Liver (tissue), 9 donors: ENCODE results near the gene FAM43A. TPM values are rescaled to one million over a fixed set of nuclear protein-coding genes. Genes with fewer than 3 reads are reported as not detected.

Source experiments
- DNase-seq: peaks from one replicate; pipeline ENCODE4 v3.0.0-alpha.2; 2017; ENCODE audit warnings: low spot score
- H3K27ac ChIP-seq, 2 donors: one replicate each; pipeline ENCODE4 v1.7.0; 2013; ENCODE audit warnings: inconsistent platforms in 2 of 2, low read length in 2 of 2, control low read depth in 1 of 2, low read depth in 1 of 2, mild to moderate bottlenecking in 1 of 2
- H3K27me3 ChIP-seq, 4 donors: one replicate each; pipeline versions ENCODE4 v1.6.1 to v1.7.0; 2013; ENCODE audit warnings: low read length in 3 of 4, inconsistent platforms in 1 of 4, mild to moderate bottlenecking in 1 of 4, moderate library complexity in 1 of 4; ENCODE audit not compliant: control insufficient read depth in 4 of 4, insufficient read depth in 4 of 4
- H3K36me3 ChIP-seq, 4 donors: one replicate each; pipeline versions ENCODE4 v1.6.1 to v1.7.0; 2013; ENCODE audit warnings: low read length in 3 of 4, mild to moderate bottlenecking in 3 of 4, low read depth in 1 of 4, moderate library complexity in 1 of 4; ENCODE audit not compliant: control insufficient read depth in 4 of 4, insufficient read depth in 3 of 4
- H3K4me1 ChIP-seq, 4 donors: one replicate each; pipeline versions ENCODE4 v1.6.1 to v1.7.0; 2013; ENCODE audit warnings: low read length in 3 of 4, mild to moderate bottlenecking in 3 of 4, moderate library complexity in 1 of 4; ENCODE audit not compliant: control insufficient read depth in 4 of 4, insufficient read depth in 4 of 4
- H3K4me3 ChIP-seq, 3 donors: one replicate each; pipeline versions ENCODE4 v1.6.1 to v1.7.0; 2013; ENCODE audit warnings: low read length in 3 of 3, control low read depth in 1 of 3, low read depth in 1 of 3, mild to moderate bottlenecking in 1 of 3
- H3K9ac ChIP-seq, 2 donors: one replicate each; pipeline ENCODE4 v1.7.0; 2013; ENCODE audit warnings: low read length in 2 of 2, mild to moderate bottlenecking in 2 of 2, moderate library complexity in 2 of 2, control low read depth in 1 of 2, low read depth in 1 of 2
- H3K9me3 ChIP-seq, 4 donors: one replicate each; pipeline versions ENCODE4 v1.6.1 to v1.7.0; 2013; ENCODE audit warnings: low read length in 3 of 4; ENCODE audit not compliant: control insufficient read depth in 4 of 4
- EGR1 ChIP-seq, 2 donors: IDR thresholded peaks; 2 replicates each; pipeline ENCODE4 v1.6.1; 2016 to 2018; ENCODE audit warnings: antibody characterized with exemption in 2 of 2, low read depth in 2 of 2
- FOXA1 ChIP-seq: IDR thresholded peaks from 2 replicates; pipeline ENCODE4 v1.6.1; 2016; ENCODE audit warnings: antibody characterized with exemption
- GABPA ChIP-seq, 2 donors: IDR thresholded peaks in 1 of 2; conservative IDR thresholded peaks in 1 of 2; 2 replicates each; pipeline ENCODE4 v1.6.1; 2016; ENCODE audit warnings: antibody characterized with exemption in 2 of 2, mild to moderate bottlenecking in 1 of 2, moderate library complexity in 1 of 2
- HNF4A ChIP-seq, 2 donors: conservative IDR thresholded peaks; 2 replicates each; pipeline ENCODE4 v1.6.1; 2016; ENCODE audit warnings: antibody characterized with exemption in 2 of 2, mild to moderate bottlenecking in 2 of 2
- HNF4G ChIP-seq: IDR thresholded peaks from 2 replicates; pipeline ENCODE4 v1.6.1; 2016; ENCODE audit warnings: antibody characterized with exemption
- JUND ChIP-seq, 2 donors: IDR thresholded peaks; 2 replicates each; pipeline ENCODE4 v1.6.1; 2016; ENCODE audit warnings: antibody characterized with exemption in 2 of 2
- NR2F2 ChIP-seq: IDR thresholded peaks from 2 replicates; pipeline ENCODE4 v1.6.1; 2016; ENCODE audit warnings: antibody characterized with exemption
- RAD21 ChIP-seq, 2 donors: IDR thresholded peaks; 2 replicates each; pipeline ENCODE4 v1.6.1; 2016; ENCODE audit warnings: antibody characterized with exemption in 2 of 2, mild to moderate bottlenecking in 2 of 2
- RXRA ChIP-seq, 2 donors: IDR thresholded peaks; 2 replicates each; pipeline ENCODE4 v1.6.1; 2017 to 2018; ENCODE audit warnings: antibody characterized with exemption in 2 of 2, mild to moderate bottlenecking in 1 of 2
- SP1 ChIP-seq: IDR thresholded peaks from 2 replicates; pipeline ENCODE4 v1.6.1; 2018; ENCODE audit warnings: antibody characterized with exemption, mild to moderate bottlenecking
- YY1 ChIP-seq: IDR thresholded peaks from 2 replicates; pipeline ENCODE4 v1.6.1; 2016; ENCODE audit warnings: antibody characterized with exemption, mild to moderate bottlenecking
- WGBS: extraction: QIAGEN DNeasy Blood & Tissue Kit; methylation state at CpG from one replicate; pipeline ENCODE4 v1.1.7; 2013; 5-methylcytosine and 5-hydroxymethylcytosine counted together
- polyA plus RNA-seq, 2 donors: library from polyadenylated mRNA; stranded (reverse) in 1 of 2; unstranded in 1 of 2; fragments of 200-250 nt in 1 of 2; fragments of >200 nt in 1 of 2; fragmentation: Nextera tagmentation in 1 of 2; extraction: Ambion mirVana in 1 of 2; gene quantifications; one replicate each; pipeline versions ENCODE4 v1.2.1 to v1.2.3, GENCODE V29; 2013 to 2015
- total RNA-seq, 2 donors: library from RNA; depleted of rRNA; stranded (reverse); fragments of >200 nt; gene quantifications; one replicate each; pipeline ENCODE4 v1.2.3, GENCODE V29; 2014
- TF ChIP-seq, protein P1 (sequence below): IDR thresholded peaks from 2 replicates; pipeline ENCODE4 v1.6.1; 2016; ENCODE audit warnings: antibody characterized with exemption
- TF ChIP-seq, protein P2 (sequence below): IDR thresholded peaks from 2 replicates; pipeline ENCODE4 v1.6.1; 2016; ENCODE audit warnings: antibody characterized with exemption, mild to moderate bottlenecking
- TF ChIP-seq, protein P3 (sequence below): fragments of 150-350 bp; IDR thresholded peaks from 2 replicates; pipeline ENCODE4 v1.5.1; 2017; ENCODE audit warnings: improper control_type of control experiment, low read depth, low read length; ENCODE audit not compliant: missing input control
- TF ChIP-seq, protein P4 (sequence below): IDR thresholded peaks from 2 replicates; pipeline ENCODE4 v1.6.1; 2016; ENCODE audit warnings: antibody characterized with exemption
- donor health status: healthy.
- donor health status: healthy.
- donor health status: healthy.
- donor health status: healthy.
- donor health status: healthy.

FAM43A gene
- total and polyA plus RNA-seq, 4 donors, result 0.83 to 4.9 (median 3.4) TPM

DNA sequence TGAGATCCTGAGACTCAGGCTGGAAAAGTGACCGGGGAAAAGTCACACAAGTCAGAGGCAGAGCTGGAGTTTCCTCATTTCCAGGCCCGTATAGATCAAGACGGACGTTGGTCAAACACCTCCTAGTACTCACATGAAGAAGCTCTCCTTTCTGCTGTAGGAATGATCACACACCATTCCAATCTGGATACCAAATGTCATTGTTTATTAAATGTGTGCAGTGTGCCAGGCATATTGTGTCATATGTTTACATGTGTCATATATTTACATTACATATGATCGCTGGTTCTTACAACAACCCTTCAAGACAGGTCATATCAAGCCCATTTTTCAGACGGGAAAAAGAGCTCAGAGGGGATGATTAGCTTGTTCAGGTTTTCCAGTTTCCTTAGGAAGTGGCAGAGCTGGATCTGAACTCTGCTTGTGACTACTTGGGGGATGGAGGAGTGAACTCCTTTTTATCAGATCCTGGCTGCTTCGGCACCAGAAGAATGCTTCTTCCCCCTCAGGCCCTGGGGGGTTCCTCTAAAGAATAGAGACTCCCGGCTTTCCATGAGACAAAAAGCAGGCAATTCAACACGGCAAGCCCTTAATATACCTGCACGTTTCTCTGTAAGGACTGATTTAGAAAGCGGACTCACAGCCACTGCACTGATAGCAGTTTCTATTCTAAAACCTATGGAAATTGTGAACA lies 41.9 kb downstream of the FAM43A start:
- TF ChIP-seq SP1 (no peak), EGR1 (IDR thresholded peaks at IDR 0.05; ENCODE audit: low read depth in 2 of 2) (no peak), JUND (IDR thresholded peaks at IDR 0.05) (no peak), GABPA (IDR thresholded peaks at IDR 0.05 in 1 of 2, conservative IDR thresholded peaks at IDR 0.05 in 1 of 2) (no peak), NR2F2 (no peak), HNF4A (conservative IDR thresholded peaks at IDR 0.05) (no peak), FOXA1 (no peak), RXRA (IDR thresholded peaks at IDR 0.05) (no peak), HNF4G (no peak)
- TF ChIP-seq, protein P1, sequence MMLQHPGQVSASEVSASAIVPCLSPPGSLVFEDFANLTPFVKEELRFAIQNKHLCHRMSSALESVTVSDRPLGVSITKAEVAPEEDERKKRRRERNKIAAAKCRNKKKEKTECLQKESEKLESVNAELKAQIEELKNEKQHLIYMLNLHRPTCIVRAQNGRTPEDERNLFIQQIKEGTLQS, result no peak
- TF ChIP-seq, protein P2, sequence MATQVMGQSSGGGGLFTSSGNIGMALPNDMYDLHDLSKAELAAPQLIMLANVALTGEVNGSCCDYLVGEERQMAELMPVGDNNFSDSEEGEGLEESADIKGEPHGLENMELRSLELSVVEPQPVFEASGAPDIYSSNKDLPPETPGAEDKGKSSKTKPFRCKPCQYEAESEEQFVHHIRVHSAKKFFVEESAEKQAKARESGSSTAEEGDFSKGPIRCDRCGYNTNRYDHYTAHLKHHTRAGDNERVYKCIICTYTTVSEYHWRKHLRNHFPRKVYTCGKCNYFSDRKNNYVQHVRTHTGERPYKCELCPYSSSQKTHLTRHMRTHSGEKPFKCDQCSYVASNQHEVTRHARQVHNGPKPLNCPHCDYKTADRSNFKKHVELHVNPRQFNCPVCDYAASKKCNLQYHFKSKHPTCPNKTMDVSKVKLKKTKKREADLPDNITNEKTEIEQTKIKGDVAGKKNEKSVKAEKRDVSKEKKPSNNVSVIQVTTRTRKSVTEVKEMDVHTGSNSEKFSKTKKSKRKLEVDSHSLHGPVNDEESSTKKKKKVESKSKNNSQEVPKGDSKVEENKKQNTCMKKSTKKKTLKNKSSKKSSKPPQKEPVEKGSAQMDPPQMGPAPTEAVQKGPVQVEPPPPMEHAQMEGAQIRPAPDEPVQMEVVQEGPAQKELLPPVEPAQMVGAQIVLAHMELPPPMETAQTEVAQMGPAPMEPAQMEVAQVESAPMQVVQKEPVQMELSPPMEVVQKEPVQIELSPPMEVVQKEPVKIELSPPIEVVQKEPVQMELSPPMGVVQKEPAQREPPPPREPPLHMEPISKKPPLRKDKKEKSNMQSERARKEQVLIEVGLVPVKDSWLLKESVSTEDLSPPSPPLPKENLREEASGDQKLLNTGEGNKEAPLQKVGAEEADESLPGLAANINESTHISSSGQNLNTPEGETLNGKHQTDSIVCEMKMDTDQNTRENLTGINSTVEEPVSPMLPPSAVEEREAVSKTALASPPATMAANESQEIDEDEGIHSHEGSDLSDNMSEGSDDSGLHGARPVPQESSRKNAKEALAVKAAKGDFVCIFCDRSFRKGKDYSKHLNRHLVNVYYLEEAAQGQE, result no peak
- 71% methylated on average over 11 of the region's 11 CpGs for WGBS

DNA sequence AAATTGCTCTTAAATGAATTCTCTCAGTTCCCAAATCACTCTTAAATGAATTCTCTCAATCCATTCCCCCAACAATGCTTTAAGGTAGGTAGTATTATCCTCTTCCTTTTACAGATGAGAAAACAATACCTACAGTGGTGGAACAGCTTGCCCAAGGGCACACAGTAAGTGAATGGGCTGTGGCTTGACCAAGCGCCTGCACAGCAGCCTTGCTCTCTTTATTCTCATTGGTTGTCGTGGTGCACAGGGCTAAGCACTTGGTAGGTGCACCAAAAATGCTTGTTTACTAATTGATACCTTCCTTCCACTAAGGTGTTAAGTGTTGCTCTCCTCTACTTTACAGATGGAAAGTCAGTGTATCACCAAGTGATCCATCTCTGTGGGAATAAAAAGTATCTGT lies 43.3 kb downstream of the FAM43A start:
- no peak for DNase-seq
- Histone ChIP-seq H3K36me3 (no peaks in the 10 kb centered on the region), H3K27me3 (no peaks in the 10 kb centered on the region), H3K4me1 (no peaks in the 10 kb centered on the region), H3K4me3 (no peak overlapping the region), H3K27ac (no peak overlapping the region), H3K9ac (no peak overlapping the region), H3K9me3 (no peaks in the 10 kb centered on the region)
- 87% methylated on average over 2 of the region's 2 CpGs for WGBS
- TF ChIP-seq YY1 (no peak), RAD21 (IDR thresholded peaks at IDR 0.05) (no peak), HNF4G (no peak), FOXA1 (no peak), SP1 (no peak), NR2F2 (no peak), HNF4A (conservative IDR thresholded peaks at IDR 0.05) (no peak), GABPA (IDR thresholded peaks at IDR 0.05 in 1 of 2, conservative IDR thresholded peaks at IDR 0.05 in 1 of 2) (no peak), EGR1 (IDR thresholded peaks at IDR 0.05; ENCODE audit: low read depth in 2 of 2) (no peak), JUND (IDR thresholded peaks at IDR 0.05) (no peak)
- TF ChIP-seq, protein P3, sequence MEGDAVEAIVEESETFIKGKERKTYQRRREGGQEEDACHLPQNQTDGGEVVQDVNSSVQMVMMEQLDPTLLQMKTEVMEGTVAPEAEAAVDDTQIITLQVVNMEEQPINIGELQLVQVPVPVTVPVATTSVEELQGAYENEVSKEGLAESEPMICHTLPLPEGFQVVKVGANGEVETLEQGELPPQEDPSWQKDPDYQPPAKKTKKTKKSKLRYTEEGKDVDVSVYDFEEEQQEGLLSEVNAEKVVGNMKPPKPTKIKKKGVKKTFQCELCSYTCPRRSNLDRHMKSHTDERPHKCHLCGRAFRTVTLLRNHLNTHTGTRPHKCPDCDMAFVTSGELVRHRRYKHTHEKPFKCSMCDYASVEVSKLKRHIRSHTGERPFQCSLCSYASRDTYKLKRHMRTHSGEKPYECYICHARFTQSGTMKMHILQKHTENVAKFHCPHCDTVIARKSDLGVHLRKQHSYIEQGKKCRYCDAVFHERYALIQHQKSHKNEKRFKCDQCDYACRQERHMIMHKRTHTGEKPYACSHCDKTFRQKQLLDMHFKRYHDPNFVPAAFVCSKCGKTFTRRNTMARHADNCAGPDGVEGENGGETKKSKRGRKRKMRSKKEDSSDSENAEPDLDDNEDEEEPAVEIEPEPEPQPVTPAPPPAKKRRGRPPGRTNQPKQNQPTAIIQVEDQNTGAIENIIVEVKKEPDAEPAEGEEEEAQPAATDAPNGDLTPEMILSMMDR, result no peak
- TF ChIP-seq, protein P2, result no peak
- TF ChIP-seq, protein P4, sequence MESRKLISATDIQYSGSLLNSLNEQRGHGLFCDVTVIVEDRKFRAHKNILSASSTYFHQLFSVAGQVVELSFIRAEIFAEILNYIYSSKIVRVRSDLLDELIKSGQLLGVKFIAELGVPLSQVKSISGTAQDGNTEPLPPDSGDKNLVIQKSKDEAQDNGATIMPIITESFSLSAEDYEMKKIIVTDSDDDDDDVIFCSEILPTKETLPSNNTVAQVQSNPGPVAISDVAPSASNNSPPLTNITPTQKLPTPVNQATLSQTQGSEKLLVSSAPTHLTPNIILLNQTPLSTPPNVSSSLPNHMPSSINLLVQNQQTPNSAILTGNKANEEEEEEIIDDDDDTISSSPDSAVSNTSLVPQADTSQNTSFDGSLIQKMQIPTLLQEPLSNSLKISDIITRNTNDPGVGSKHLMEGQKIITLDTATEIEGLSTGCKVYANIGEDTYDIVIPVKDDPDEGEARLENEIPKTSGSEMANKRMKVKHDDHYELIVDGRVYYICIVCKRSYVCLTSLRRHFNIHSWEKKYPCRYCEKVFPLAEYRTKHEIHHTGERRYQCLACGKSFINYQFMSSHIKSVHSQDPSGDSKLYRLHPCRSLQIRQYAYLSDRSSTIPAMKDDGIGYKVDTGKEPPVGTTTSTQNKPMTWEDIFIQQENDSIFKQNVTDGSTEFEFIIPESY, result no peak

More for the DNA sequence above, 41.9 kb downstream of the FAM43A start:
- H3K4me3 ChIP-seq, result no peak overlapping the region
- no peaks in the 10 kb centered on the region for H3K36me3 ChIP-seq
- H3K9me3 ChIP-seq, result no peaks in the 10 kb centered on the region
- H3K27ac ChIP-seq, result no peak overlapping the region
- no peak for DNase-seq
- H3K9ac ChIP-seq, result no peak overlapping the region
- no peaks in the 10 kb centered on the region for H3K4me1 ChIP-seq
- no peaks in the 10 kb centered on the region for H3K27me3 ChIP-seq
